ENCODE data around the gene INTS3.
"Not testable (repeated sequence)": the region's sequence is repeated elsewhere in the genome, so short reads cannot be mapped to it uniquely, and the experiment has no call there.

INTS3 gene

DNA sequence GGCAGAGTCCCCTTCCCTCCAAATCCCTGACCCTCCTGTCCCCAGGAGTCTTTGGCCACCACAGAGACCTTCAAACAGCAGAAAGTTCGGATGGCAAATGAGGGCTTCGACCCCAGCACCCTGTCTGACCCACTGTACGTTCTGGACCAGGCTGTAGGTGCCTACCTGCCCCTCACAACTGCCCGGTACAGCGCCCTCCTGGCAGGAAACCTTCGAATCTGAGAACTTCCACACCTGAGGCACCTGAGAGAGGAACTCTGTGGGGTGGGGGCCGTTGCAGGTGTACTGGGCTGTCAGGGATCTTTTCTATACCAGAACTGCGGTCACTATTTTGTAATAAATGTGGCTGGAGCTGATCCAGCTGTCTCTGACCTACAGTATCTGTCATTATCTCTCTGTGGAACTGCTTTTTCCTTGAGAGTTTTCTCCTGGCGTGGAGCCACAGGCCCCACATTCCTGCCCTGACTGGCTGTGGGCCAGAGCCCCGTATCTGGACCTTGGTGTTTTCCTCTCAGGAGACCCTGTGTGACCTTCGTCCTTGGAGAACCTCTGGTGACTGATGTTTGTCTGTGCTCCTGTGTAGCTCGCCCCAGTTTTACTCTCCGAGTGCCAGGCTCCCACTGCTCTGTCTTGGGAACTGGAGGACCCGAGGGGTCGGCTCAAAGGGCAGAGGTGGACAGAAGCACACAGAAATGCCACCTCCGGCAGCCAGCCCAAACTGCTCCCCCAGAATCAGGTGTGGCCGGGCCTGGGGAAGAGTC, 52.1 kb downstream of the INTS3 start:
- no peak for DNase-seq

DNA sequence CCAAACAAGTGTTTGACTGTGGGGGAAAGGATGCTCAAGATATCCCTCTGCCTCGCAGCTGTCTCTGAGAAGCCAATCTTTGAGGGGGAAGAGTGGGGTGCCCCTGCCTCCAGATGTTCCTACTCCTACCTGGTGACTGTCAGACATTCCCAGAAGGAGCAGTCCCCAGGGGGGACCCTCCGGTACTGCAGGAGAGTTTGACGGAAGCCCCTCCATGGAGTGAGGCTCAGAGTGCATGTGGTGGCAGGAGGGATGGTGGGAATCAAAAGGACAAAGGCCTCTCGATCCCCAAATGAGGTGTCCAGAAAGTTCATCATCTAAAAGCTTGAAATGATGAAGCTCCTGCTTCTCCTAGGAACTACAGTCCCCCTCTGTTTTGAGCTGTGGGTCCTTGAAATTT, 52.7 kb downstream of the INTS3 start:
- no peak for DNase-seq

- not testable (repeated sequence) for DNase-seq
Observed at GRCh38 chr1:153782648-153783047, 54.8 kb downstream of the INTS3 start.

DNA sequence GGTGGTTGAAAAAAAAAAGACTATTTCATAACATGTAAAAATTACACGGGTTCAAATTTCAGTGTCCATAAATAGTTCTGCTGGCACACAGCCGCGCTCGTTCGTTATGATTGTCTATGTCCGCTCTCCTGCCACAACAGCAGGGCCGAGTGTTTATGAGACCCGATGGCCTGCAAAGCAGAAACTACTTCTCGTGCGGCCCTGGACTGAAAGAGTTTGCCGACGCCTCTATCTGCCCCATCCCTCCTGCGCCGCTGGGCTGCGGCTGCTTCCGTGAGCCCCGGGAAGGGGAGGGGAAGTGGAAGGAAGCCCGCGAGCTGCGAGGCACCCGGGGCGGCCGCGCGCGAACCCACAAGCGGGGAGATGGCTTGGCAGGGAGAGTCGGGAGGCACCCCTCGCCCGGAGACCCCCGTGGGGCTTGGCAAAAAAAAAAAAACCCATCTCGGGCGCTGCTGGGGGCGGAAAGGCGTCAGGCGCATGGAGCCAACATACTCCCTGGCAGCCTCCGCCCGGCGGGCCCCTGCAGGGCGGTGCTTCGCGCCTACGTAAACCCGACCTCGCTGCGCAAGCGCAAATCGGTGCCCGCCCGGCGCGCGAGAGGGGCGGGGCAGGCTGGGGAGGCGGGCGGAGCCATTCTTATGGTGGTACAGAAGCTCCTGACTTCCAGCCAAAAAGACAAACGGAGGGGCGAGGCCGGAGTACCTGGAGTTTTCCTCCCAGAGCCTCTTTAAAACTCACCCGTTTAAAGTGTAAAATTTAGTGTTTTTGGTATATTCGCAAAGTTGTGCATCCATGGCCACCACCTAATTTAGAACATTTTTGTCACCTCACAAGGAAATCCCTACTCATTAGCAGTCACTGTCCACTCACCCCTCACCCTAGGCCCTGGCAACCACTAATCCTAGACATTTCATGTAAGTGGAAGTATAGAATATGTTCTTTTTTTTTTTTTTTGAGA, 55.7 kb downstream of the INTS3 start:
- peak; percentile 75 to 89 for DNase-seq

DNA sequence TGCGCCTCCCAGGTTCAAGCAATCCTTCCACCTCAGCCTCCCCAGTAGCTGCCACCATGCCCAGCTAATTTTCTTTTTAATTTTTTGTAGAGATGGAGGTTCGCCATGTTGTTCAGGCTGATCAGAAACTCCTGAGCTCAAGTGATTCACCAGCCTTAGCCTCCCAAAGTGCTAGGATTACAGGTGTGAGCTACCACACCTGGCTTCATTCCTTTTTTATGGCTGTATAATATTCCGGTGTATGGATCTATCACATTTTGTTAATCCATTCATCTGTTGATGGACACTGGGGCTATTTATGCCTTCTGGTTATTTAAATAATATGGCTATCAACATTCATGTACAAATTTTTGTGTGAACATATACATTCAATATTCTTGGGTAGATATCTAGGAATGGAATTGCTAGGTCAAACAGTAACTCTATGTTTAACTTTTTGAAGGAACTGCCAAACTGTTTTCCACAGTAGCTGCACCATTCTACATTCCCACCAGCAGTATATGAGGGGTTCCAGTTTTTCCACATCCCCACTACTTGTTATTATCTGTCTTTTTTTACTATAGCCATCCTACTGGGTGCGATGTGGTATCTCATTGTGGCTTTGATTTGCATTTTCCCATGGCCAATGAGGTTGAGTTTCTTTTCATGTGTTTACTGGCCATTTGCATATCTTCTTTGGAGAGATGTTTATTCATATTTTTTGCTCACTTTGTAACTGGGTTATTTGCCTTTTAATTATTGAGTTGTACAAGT, 58.4 kb downstream of the INTS3 start:
- DNase-seq: no peak

GRCh38 chr1:153789478-153790034, 61.7 kb downstream of the INTS3 start:
- no peak for DNase-seq

GRCh38 chr1:153790313-153790965, 62.6 kb downstream of the INTS3 start:
- DNase-seq: no peak

GRCh38 chr1:153790966-153791647, 63.3 kb downstream of the INTS3 start:
- no peak for DNase-seq

DNA sequence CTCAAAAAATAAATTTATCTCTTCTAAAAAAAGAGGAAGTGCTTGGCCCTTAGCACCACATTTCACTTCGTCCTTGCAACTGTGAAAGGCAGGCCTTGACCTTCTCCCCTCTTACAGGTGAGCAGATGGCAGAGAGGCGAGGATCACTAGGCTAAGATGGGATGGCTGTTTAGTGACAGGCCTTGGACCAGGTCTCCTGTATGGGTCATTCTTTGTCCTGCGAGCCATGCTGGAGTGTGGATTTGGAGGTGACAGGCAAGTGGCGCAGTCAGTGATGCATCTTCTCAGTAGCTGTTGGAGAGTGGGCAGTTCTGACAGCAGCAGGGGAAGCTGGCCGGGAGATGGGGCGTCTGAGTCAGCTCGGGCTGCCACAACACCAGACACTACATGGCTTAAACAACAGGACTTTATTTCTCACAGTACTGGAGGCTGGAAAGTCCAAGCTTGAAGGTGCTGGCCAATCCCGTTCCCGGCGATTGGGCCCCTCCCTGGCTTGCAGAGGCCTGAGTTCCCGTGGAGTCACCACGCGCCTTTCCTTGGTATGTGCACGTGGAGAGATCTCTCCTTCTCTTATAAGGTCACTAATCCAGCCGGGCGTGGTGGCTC, 63.9 kb downstream of the INTS3 start:
- no peak for DNase-seq

- no peak for DNase-seq
Observed at GRCh38 chr1:153792631-153793041, 64.8 kb downstream of the INTS3 start.

DNA sequence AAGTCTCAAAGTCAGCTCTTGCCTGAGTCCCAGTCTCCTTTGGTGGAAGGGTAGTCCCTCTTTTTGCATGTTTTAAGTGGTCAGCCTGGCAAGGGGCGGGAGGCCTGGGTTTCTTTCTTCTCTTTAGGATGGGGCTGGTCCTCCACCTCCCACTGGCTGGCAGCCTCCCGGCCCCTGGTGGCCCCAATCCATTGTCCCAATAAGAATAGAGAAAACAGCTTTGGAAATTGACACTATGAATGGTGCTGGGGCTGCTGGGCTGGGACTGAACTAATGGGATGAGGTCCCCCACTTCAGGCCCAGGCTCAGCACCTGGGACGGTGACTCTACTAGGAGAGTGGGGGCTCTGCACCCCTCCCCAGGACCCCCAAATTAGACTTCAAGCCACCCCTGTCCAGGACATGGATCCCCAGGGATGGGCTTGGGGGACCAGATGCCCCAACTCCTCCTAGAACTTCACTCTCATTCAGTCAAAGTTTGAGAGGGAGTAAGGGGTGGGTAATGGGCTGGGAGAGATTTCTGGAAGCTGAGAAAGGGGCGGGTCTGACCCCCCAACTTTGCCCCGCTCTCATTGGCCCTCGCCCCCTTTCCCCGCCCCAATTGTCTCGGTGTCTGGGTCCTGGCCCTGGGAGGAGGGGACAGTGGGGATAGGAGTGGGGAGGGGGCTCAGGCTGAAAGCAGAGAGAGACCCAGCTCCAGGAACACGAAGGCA, 65.6 kb downstream of the INTS3 start:
- DNase-seq: no peak

DNA sequence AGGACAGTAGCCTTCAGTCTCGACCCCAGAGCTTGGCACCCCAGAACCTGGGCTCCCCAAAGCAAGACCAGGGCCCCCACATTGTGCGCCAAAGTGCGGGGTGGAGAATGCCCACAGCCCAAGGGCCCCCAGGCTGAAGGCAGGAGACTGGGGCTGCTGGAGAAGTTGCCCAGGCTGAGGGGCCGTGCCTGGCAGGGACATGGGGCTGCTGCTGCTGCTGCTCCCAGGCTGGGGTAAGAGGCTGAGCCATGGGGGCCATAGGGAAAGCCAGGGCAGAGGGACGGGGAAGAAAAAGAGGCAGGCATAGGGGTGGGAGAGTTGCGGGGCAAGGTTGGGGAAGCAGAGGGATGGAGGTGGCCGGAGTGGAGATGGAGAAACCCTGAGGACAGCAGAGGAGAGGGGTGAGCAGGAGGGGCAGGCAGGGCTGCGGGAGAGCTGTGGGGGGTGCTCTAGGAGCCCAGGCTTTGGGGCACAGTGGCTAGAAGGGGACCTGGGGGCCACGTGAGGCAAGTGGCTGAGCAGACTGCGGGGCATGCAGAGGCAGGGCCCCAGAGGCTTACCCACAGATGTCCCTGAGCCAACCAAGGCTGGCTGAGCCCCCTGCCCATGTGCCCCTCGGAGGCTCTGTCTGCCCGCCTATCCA, 66.2 kb downstream of the INTS3 start:
- DNase-seq: no peak

DNA sequence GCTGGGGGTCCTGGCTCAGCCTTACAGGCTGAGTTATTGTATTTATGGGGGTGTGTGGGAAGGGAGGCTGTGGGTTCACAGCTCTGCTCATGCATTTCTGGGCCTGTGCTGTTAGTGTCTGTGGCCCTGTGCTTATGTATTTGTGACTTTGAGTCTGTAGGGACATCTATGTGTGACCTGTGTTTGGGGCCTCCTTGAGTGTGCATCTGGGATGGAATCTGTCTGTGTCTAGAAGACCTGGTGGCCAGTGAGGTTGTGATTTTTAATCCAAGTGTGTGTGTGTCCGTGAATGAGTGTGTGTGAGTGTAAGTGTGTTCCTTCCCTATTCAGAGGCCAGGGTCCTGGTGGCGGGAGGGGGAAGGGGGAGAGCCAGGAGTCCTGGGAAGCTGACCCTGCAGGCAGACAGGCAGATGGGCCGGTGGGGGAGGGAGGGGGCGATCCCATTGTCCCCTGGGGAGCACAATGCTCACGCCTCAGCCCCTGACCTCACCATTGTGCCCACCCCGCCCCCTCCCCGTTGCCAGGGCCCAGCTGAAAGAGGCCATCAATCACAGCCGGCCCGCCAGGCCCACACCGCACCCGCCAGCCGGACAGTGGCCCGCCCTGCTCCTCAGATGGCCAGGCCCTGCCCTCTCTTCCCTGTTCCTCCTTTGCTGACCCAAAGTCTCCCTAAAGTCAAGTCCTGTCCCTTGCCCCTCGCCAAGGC, 66.9 kb downstream of the INTS3 start:
- DNase-seq: peak in 1 of 2 experiments; percentile 16

- DNase-seq: peak; percentile 13 to 57
Observed at GRCh38 chr1:153795330-153795837, 67.5 kb downstream of the INTS3 start.

- no peak for DNase-seq
Observed at GRCh38 chr1:153795934-153796785, 68.3 kb downstream of the INTS3 start.

DNA sequence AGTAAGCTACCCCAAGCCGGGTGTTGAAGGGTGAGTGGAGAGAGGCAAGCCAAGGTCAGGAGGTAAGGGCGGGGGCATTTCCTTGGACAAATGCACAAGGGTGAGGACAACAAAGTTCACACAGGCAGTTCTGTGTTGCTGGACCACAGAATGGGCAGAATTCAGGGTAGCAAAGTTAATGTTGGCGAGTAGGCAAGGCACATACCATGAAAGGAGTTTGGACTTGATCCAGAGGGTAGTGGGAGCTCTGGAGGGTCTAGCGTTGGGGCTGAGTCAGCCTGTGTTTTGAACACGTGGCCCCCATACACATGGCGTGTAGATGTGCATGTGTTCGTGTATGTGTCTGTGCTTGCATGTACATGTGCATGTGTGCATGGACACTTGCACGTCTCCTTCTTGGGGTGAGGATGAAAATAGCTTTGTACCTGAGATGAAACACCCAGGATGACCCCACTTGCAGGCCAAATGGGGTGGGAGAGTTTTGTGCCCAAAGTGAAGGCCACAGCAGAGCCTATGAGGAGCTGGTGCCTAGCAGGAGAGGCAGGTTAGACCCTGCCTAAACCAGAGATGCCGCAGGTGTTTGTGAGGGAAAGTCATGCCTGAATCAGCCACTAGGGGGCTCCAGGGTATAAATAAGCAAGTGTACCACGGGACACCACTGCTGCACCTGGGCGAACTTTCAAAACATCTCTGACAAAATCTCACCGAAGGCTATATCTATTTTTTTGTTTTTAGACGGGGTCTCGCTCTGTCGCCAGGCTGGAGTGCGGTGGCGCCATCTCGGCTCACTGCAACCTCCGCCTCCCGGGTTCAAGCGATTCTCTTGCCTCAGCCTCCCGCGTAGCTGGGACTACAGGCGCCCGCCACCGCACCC, 69.2 kb downstream of the INTS3 start:
- DNase-seq: peak; percentile 24 to 66

DNA sequence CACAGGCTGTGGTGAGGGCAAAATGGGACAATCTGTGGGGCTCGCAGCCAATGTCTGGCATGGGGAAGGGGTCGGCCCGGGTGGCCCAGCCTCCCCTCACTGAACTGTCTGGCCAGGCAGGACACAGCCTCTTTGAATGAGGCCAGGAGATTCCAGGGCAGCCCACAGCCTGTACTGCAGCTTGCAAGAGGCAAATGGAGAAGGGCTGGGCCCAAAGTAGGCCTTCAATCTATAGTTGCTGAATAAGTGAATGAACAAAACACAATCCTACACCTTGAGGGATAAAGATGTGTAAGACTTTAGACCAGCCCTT, 70.6 kb downstream of the INTS3 start:
- DNase-seq: no peak
